ENCODE data around the gene BEND5.

BEND5 gene

GRCh38 chr1:48761986-48762385 is 14.7 kb downstream of the BEND5 start:
- DNase-seq: no peak

GRCh38 chr1:48761411-48761810 is 15.3 kb downstream of the BEND5 start:
- peak in 3 of 4 experiments; percentile 13 to 22 (median 16) for DNase-seq

GRCh38 chr1:48760857-48761256 is 15.8 kb downstream of the BEND5 start:
- no peak for DNase-seq

DNA sequence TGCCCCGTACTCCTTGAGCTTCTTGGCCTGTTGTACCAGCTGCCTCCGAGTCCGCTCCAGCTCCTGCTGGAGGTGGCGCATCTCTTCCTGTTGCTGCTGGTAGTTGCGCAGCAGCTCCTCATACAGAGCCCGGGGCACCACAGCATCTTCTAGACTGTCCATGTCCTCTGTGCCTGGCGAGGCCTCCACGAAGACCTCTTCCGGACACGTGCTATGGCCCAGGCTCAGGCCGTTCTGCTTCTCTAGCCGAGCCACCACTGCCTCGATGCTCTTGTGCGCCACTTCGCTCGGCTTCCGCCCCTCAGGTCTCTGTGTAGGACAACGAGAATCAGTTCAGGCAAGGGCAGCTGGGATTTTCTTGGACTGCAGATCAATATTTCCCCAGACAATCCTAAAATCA is 17.7 kb downstream of the BEND5 start:
- DNase-seq: no peak

GRCh38 chr1:48757363-48757762 is 19.3 kb downstream of the BEND5 start:
- DNase-seq: no peak

GRCh38 chr1:48756683-48757316 is 19.9 kb downstream of the BEND5 start:
- DNase-seq: no peak

DNA sequence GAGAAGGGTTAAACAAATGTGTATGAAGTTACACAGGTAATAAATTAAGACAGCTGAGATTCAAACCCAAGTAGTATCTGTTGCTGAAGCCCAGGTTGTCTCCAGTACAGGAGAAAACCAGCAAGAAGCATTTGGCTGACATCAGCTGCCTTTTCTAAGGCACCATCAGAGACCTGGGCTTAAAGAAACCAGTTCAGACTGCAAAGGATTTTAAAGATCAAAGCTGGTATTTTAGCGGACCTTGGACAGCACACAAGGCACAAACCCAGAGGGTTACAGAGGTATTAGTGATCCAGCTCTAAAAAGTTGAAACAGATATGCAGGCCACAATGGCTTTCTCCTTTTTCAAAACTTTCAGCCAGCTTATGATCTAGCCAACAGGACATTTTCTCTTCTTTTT is 23.4 kb downstream of the BEND5 start:
- DNase-seq: no peak

DNA sequence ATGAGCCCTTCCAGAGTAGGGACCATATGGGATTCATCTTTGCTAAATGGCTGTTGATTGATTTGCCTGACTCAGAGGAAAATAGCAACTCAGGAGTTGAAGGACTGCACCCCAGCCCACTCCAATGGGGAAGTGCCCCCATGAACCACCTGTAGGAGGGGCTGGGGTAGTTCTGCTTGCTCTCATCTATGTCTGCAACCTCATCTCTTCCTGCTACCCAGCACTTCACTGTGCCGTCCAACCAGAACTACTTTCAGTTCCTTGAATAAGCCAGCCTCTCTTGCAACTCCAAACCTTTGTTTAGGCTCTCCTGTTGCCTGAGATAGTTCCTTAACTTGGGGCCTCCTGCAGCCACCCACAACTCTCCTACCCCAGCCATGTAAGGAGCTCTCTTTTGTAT is 26.6 kb downstream of the BEND5 start:
- peak; percentile 20 to 66 (median 56) for DNase-seq

GRCh38 chr1:48749068-48749467 is 27.6 kb downstream of the BEND5 start:
- DNase-seq: no peak

DNA sequence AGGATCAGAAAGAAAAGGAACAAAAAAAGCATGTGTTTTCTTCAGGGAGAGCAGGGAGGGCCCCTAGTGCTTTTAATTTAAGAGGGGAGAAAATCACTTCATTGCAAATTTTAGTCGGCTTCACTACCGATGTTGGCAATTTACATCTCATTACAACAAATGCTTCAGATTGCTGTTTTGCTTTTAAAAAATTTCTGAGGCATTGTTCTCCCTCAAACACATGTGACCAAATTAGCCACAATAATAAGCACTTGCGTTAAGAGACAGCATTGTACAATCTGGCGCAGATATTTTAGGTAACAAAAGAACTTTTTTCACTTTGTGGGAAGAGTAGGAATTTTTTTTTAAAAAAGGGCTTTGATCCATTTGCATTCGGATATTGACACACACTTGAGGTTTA is 29.8 kb downstream of the BEND5 start:
- DNase-seq: no peak

DNA sequence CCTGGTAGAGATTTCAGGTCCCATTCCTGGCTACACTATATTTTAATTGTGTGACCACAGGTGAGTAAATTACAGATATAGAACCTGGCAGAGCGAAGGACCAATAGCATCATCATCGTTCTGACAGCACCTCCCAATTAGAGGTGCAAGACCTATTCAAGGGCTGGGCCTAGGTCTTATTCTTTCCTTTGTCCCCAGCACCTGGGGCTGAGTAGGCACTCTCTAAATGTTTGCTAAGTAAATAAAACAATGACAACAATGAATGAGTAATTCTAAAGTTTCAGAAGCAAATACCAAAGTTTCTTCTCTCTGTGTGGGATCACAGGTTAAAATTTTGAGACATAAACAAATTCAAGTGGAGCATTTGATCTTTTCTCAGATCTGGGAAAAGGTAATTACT is 32.7 kb downstream of the BEND5 start:
- no peak for DNase-seq

DNA sequence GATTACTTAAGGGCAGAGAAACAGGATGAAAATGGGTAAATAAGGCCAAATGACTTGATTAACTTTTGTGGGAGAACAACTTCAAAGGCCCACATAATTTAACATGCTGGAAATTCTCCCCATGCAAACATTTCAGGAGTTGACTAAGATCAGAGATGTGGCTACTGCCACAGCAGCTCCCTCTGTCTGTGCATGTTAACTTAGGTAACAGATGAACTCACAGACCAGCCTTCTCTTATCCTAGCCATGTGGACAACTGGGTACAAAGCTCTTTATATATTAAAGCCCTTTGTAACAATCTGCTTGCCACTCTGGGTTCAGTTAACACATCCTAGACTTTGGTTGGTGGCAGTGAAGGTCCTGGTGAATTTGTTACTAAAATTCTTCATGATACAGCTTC is 33.2 kb downstream of the BEND5 start:
- no peak for DNase-seq

GRCh38 chr1:48741380-48741779 is 35.3 kb downstream of the BEND5 start:
- no peak for DNase-seq

GRCh38 chr1:48740621-48741020 is 36.1 kb downstream of the BEND5 start:
- no peak for DNase-seq

GRCh38 chr1:48739091-48739490 is 37.6 kb downstream of the BEND5 start:
- peak in 2 of 4 experiments; percentile 2 to 13 for DNase-seq

- peak; percentile 31 to 63 (median 62) for DNase-seq
Observed at GRCh38 chr1:48738356-48738755, 38.3 kb downstream of the BEND5 start.

- DNase-seq: no peak
Observed at GRCh38 chr1:48735796-48736195, 40.9 kb downstream of the BEND5 start.

DNA sequence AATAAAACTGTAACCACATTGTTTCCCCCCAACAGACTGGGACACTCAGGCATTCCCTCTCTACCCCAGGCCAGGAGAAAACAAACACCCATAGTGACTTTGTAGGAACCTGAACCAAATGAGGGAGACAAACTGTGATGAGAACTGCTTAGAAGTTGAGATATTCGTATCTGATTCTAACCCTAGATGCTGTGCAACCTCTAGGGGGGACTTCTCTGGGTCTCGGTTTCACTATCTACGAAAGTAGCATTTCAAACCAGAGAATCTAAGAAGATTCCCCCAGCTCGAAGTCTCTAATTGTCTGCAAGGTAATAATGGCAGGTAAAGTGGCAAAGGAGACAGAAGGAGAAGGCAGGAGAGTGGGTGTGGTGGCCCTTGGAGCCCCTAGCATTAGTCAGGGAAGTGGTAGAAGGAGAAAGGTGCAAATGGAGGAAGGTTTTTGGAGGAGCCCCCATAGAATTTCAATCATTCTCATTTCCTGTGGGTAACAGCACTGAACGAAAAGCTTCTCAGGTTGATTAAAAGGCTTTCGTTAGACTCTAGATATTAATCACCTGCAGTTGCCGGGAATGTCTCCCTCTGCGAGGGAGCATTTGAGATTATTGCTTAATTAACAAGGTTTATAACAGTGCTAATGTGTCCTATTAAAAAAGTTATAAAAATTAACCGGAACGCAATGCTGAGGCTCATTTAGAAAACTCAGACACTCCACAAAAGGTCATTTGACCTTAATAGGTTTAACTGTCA is 46.4 kb downstream of the BEND5 start:
- DNase-seq: no peak

DNA sequence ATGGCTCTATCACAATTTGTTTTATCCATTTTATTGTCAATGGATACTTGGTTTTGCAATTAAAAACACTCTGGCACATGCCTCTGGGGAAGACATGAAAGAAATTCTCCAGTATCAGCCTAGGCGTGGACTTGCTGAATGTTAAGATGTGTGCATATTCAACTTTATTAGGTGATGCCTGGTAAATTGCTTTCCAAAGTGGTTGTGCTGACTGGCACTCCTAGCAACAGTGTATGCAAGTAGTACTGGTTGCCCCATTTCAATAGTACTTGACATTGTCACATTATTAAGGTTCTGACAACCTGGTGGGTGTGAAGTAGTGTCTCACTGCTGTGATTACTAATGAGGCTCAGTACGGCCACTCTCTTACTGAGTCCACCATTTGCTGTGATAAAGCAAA is 48.1 kb downstream of the BEND5 start:
- DNase-seq: no peak

- DNase-seq: no peak
Observed at GRCh38 chr1:48726557-48727215, 50.0 kb downstream of the BEND5 start.

- no peak for DNase-seq
Observed at GRCh38 chr1:48726139-48726538, 50.6 kb downstream of the BEND5 start.

- DNase-seq: no peak
Observed at GRCh38 chr1:48725341-48726046, 51.2 kb downstream of the BEND5 start.

DNA sequence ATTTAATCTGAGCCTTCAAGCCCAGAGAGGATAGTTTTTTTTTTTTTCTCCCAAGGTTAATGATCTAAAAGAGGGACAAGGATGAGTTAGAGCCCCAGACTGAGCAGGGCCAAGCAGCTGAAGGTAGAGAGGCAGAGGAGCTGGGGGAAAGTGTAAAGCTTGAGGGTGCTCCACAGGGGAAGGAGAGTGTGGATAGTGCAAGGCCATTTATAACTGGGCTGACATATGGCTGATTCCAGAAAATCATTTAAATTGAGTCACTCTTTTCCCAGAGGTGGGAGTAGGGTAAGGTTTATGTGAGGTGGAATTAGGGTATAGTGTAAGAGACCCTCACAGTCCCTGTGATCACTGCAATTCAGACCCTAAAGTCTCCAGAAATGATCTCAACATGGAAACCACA is 55.8 kb downstream of the BEND5 start:
- no peak for DNase-seq
